ENCODE measurements around the gene XKR7.

The XKR7 gene

GRCh38 chr20:31945785-31946184 lies 22.2 kb upstream of the XKR7 start:
- DNase-seq = peak in 1 of 2 experiments; percentile 11

GRCh38 chr20:31948008-31948407 lies 19.9 kb upstream of the XKR7 start:
- DNase-seq = no peak

GRCh38 chr20:31949877-31950646 lies 17.9 kb upstream of the XKR7 start:
- no peak for DNase-seq

GRCh38 chr20:31951203-31951529 lies 16.8 kb upstream of the XKR7 start:
- no peak for DNase-seq

GRCh38 chr20:31951530-31952453 lies 16.2 kb upstream of the XKR7 start, which contains the start of gene PDRG1:
TSS of gene PDRG1 (minus strand) at chr20:31952046. CDS start at chr20:31951961, 85 bp downstream.
- DNase-seq = peak in 1 of 2 experiments; percentile 66

- DNase-seq = no peak
Observed at GRCh38 chr20:31953556-31954148, 14.3 kb upstream of the XKR7 start.

- DNase-seq = no peak
Observed at GRCh38 chr20:31954500-31954899, 13.5 kb upstream of the XKR7 start.

- DNase-seq = no peak
Observed at GRCh38 chr20:31956556-31957526, 11.1 kb upstream of the XKR7 start.

- no peak for DNase-seq
Observed at GRCh38 chr20:31962761-31963160, 5.2 kb upstream of the XKR7 start.

- DNase-seq = no peak
Observed at GRCh38 chr20:31963889-31964288, 4.1 kb upstream of the XKR7 start.

GRCh38 chr20:31966991-31967655 lies 828 bp upstream of the XKR7 start:
- DNase-seq = no peak

- no peak for DNase-seq
Observed at GRCh38 chr20:31968291-31969126, 558 bp downstream of the XKR7 start.

- peak in 1 of 2 experiments; percentile 38 for DNase-seq
Observed at GRCh38 chr20:31969991-31970390, 2.0 kb downstream of the XKR7 start.

- DNase-seq = no peak
Observed at GRCh38 chr20:31972471-31973021, 4.6 kb downstream of the XKR7 start.

GRCh38 chr20:31974296-31974695 lies 6.3 kb downstream of the XKR7 start:
- DNase-seq = no peak

GRCh38 chr20:31974951-31975487 lies 7.1 kb downstream of the XKR7 start:
- no peak for DNase-seq

GRCh38 chr20:31975874-31976273 lies 7.9 kb downstream of the XKR7 start:
- no peak for DNase-seq

GRCh38 chr20:31977080-31977479 lies 9.1 kb downstream of the XKR7 start:
- DNase-seq = no peak

- DNase-seq = no peak
Observed at GRCh38 chr20:31979713-31980426, 11.9 kb downstream of the XKR7 start.

Measured in cerebellar nuclear complex (tissue), 1 donor.